ENCODE data around the gene PARP16.

DNA sequence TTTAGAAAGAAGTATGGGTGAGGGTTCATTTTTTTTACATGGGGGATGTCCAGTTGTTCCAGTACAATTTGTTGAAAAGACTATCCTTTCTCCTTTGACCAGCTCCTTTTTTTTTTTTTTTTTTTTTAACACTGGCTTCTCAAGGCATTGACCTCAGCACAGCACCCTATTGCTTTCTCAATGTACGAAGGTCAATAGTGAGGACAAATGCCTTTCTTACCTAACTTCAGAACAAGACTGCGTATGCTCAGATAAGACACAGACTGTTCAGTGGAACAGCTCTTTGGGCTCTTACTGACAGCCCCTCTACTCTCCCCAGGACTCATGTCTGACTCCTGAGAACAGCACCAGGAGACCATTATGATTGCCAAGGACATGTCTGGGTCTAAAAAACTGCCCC lies 65.0 kb downstream of the PARP16 start:
- TF ChIP-seq, protein P1, sequence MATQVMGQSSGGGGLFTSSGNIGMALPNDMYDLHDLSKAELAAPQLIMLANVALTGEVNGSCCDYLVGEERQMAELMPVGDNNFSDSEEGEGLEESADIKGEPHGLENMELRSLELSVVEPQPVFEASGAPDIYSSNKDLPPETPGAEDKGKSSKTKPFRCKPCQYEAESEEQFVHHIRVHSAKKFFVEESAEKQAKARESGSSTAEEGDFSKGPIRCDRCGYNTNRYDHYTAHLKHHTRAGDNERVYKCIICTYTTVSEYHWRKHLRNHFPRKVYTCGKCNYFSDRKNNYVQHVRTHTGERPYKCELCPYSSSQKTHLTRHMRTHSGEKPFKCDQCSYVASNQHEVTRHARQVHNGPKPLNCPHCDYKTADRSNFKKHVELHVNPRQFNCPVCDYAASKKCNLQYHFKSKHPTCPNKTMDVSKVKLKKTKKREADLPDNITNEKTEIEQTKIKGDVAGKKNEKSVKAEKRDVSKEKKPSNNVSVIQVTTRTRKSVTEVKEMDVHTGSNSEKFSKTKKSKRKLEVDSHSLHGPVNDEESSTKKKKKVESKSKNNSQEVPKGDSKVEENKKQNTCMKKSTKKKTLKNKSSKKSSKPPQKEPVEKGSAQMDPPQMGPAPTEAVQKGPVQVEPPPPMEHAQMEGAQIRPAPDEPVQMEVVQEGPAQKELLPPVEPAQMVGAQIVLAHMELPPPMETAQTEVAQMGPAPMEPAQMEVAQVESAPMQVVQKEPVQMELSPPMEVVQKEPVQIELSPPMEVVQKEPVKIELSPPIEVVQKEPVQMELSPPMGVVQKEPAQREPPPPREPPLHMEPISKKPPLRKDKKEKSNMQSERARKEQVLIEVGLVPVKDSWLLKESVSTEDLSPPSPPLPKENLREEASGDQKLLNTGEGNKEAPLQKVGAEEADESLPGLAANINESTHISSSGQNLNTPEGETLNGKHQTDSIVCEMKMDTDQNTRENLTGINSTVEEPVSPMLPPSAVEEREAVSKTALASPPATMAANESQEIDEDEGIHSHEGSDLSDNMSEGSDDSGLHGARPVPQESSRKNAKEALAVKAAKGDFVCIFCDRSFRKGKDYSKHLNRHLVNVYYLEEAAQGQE (IDR thresholded peaks at IDR 0.05; ENCODE audit: insufficient read depth in 1 of 2, low read depth in 2 of 2, low read length in 2 of 2): no peak
- TF ChIP-seq TAF1 (IDR thresholded peaks at IDR 0.05; ENCODE audit: borderline replicate concordance, insufficient read depth, low read length): no peak
